K562 (cell line): ENCODE measurements around the gene VPS37B. TPM values are rescaled to one million over a fixed set of nuclear protein-coding genes. Genes with fewer than 3 reads are reported as not detected.

ENCODE experiments used
- ADNP ChIP-seq: fragments of 200-800 bp; sonication (Bioruptor generic); IDR thresholded peaks from 2 replicates; pipeline ENCODE4 v1.6.1; 2016; ENCODE audit warnings: missing genetic modification characterization, missing compliant biosample characterization
- ARNT ChIP-seq, 2 experiments: fragments of 450-650 bp; IDR thresholded peaks; 2 replicates each; pipeline ENCODE4 v1.6.1; 2016; ENCODE audit warnings: mild to moderate bottlenecking in 1 of 2
- CBX5 ChIP-seq: IDR thresholded peaks from 2 replicates; pipeline ENCODE4 v1.6.1; 2014; ENCODE audit warnings: low read depth, borderline replicate concordance
- CCAR2 ChIP-seq: fragments of 200-400 bp; formaldehyde crosslinking; IDR thresholded peaks from 2 replicates; pipeline ENCODE4 v1.6.1; 2017; ENCODE audit warnings: mild to moderate bottlenecking, low read depth, low read length
- HIVEP1 ChIP-seq: fragments of 250-450 bp; sonication (Bioruptor Pico); IDR thresholded peaks from 2 replicates; pipeline ENCODE4 v1.4.0; 2020; ENCODE audit warnings: mild to moderate bottlenecking
- MEF2A ChIP-seq: IDR thresholded peaks from 2 replicates; pipeline ENCODE4 v1.6.1; 2011; ENCODE audit warnings: low read depth, mild to moderate bottlenecking, low read length, moderate library complexity; ENCODE audit not compliant: control insufficient read depth
- PHTF2 ChIP-seq: fragments of 250-450 bp; sonication (Bioruptor Pico); IDR thresholded peaks from 2 replicates; pipeline ENCODE4 v1.5.0; 2021; ENCODE audit warnings: mild to moderate bottlenecking
- RBM25 ChIP-seq: fragments of 200-400 bp; formaldehyde crosslinking; IDR thresholded peaks from 2 replicates; pipeline ENCODE4 v1.6.1; 2018; ENCODE audit warnings: low read length, low read depth, moderate library complexity; ENCODE audit not compliant: severe bottlenecking
- TARDBP ChIP-seq: fragments of 450-650 bp; IDR thresholded peaks from 2 replicates; pipeline ENCODE4 v1.6.1; 2016
- ZFP30 ChIP-seq: fragments of 250-450 bp; sonication (Bioruptor Pico); IDR thresholded peaks from 2 replicates; pipeline ENCODE4 v1.8.0; 2022; ENCODE audit warnings: moderate library complexity, mild to moderate bottlenecking, inconsistent platforms, borderline replicate concordance
- ZNF347 ChIP-seq: fragments of 450-650 bp; formaldehyde crosslinking; IDR thresholded peaks from 2 replicates; pipeline ENCODE4 v1.4.0; 2020; ENCODE audit warnings: low read depth, mild to moderate bottlenecking, moderate library complexity
- ZNF445 ChIP-seq: fragments of 250-450 bp; sonication (Bioruptor Pico); IDR thresholded peaks from 2 replicates; pipeline ENCODE4 v1.4.0; 2020; ENCODE audit warnings: low read depth, mild to moderate bottlenecking, moderate library complexity
- ZNF696 ChIP-seq: fragments of 250-450 bp; sonication (Bioruptor Pico); conservative IDR thresholded peaks from 2 replicates; pipeline ENCODE4 v1.4.0; 2020; ENCODE audit warnings: mild to moderate bottlenecking, moderate library complexity
- ZNF766 ChIP-seq: fragments of 200-800 bp; sonication (Bioruptor generic); conservative IDR thresholded peaks from 2 replicates; pipeline ENCODE4 v1.6.1; 2016; ENCODE audit warnings: missing genetic modification characterization, missing compliant biosample characterization
- ZNF785 ChIP-seq: fragments of 250-450 bp; sonication (Bioruptor Pico); IDR thresholded peaks from 2 replicates; pipeline ENCODE4 v1.4.0; 2020; ENCODE audit warnings: mild to moderate bottlenecking
- polyA plus RNA-seq, 8 experiments: library from polyadenylated mRNA; depleted of rRNA in 4 of 8; stranded (reverse) in 5 of 8; unstranded in 3 of 8; fragments of >200 nt; fragmentation: Nextera tagmentation in 2 of 8; fragmentation: Illumina TruSeq in 1 of 8; extraction: Ambion mirVana in 2 of 8; extraction: Trizol in 1 of 8; gene quantifications; 2 replicates each; pipeline versions ENCODE4 v1.2.1 to v1.2.3, GENCODE V29; 2011 to 2014; ENCODE audit warnings: inconsistent platforms in 1 of 8, missing spikeins in 1 of 8
- total RNA-seq, 7 experiments: library from RNA; depleted of rRNA in 6 of 7; stranded (reverse); fragments of >200 nt in 6 of 7; fragmentation: Illumina TruSeq in 2 of 7; extraction: Trizol in 2 of 7; gene quantifications; 2 replicates each; pipeline versions ENCODE4 v1.2.1 to v1.2.3, GENCODE V29; 2011 to 2021; ENCODE audit warnings: low replicate concordance in 1 of 7
- TF ChIP-seq, protein P1 (sequence below): fragments of 250-450 bp; sonication (Bioruptor Pico); IDR thresholded peaks from 2 replicates; pipeline ENCODE4 v1.4.0; 2020
- TF ChIP-seq, protein P2 (sequence below): fragments of 250-450 bp; sonication (Bioruptor Pico); IDR thresholded peaks from 2 replicates; pipeline ENCODE4 v1.6.1; 2021; ENCODE audit warnings: mild to moderate bottlenecking
- TF ChIP-seq, protein P3 (sequence below): fragments of 450-650 bp; conservative IDR thresholded peaks from 2 replicates; pipeline ENCODE4 v1.6.1; 2016; ENCODE audit warnings: missing genetic modification characterization, low read depth, mild to moderate bottlenecking, missing compliant biosample characterization, moderate library complexity

Gene VPS37B
- total and polyA plus RNA-seq, 9 of the 15 experiments (the other 6 are each of a cell fraction or from before 2014, with no cell fraction given), result 0.28 to 37.4 (median 17.9) TPM

DNA sequence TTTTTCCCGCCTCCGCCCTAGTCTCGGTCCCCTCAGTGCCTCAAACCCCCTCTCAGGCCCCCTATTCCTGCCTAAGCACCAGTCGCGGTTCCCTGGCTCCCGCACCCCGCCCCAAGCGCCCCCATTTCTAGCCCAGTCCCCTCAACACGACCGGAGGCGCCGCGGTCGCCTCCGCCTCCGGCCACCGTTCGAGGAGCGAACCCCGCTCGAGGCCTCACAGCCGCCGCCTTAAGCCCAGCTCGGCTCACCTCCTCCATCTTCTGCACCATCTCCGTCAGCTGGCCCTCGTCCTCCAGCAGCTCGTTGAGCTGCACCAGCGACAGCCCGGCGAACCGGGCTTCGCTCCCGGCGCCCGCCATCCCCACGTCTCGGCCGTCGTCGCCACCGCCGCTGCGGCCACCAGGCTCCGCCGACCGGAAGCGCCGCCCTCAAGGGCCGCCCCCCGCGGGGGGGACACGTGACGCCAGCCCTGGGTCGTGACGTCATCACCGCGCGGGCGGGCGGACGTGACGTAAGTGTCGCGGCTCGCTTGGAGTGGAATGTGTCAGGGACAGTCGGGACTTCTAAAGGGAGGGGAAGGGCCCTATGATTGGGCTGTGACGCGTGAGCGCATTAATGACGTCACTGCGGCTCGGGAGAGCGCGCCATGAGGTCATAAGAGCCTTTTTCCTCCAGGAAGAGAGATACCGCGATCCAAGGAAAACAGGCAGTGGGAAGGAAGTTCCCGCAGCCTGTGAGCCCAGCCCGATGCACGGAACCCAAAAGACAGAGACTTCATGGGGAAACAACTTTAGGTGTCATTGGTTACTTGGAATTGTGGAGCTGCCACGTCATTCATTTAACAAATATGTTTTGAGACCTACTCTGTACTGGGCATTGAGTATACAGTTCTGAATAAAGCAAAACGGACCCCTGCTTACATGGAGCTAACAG, at the start of gene VPS37B (continued):
- TF ChIP-seq, protein P1, sequence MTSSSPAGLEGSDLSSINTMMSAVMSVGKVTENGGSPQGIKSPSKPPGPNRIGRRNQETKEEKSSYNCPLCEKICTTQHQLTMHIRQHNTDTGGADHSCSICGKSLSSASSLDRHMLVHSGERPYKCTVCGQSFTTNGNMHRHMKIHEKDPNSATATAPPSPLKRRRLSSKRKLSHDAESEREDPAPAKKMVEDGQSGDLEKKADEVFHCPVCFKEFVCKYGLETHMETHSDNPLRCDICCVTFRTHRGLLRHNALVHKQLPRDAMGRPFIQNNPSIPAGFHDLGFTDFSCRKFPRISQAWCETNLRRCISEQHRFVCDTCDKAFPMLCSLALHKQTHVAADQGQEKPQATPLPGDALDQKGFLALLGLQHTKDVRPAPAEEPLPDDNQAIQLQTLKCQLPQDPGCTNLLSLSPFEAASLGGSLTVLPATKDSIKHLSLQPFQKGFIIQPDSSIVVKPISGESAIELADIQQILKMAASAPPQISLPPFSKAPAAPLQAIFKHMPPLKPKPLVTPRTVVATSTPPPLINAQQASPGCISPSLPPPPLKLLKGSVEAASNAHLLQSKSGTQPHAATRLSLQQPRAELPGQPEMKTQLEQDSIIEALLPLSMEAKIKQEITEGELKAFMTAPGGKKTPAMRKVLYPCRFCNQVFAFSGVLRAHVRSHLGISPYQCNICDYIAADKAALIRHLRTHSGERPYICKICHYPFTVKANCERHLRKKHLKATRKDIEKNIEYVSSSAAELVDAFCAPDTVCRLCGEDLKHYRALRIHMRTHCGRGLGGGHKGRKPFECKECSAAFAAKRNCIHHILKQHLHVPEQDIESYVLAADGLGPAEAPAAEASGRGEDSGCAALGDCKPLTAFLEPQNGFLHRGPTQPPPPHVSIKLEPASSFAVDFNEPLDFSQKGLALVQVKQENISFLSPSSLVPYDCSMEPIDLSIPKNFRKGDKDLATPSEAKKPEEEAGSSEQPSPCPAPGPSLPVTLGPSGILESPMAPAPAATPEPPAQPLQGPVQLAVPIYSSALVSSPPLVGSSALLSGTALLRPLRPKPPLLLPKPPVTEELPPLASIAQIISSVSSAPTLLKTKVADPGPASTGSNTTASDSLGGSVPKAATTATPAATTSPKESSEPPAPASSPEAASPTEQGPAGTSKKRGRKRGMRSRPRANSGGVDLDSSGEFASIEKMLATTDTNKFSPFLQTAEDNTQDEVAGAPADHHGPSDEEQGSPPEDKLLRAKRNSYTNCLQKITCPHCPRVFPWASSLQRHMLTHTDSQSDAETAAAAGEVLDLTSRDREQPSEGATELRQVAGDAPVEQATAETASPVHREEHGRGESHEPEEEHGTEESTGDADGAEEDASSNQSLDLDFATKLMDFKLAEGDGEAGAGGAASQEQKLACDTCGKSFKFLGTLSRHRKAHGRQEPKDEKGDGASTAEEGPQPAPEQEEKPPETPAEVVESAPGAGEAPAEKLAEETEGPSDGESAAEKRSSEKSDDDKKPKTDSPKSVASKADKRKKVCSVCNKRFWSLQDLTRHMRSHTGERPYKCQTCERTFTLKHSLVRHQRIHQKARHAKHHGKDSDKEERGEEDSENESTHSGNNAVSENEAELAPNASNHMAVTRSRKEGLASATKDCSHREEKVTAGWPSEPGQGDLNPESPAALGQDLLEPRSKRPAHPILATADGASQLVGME (CRISPR knock-in tag), result no peak
- TF ChIP-seq TARDBP (peak; percentile 100), ZNF696 (no peak), PHTF2 (no peak), CBX5 (peak; percentile 66), HIVEP1 (CRISPR knock-in tag) (no peak), ZFP30 (CRISPR knock-in tag) (no peak), MEF2A (no peak), CCAR2 (no peak), ZNF445 (CRISPR knock-in tag) (no peak), ZNF785 (no peak), ARNT (IDR thresholded peaks at IDR 0.05) (peak in 1 of 2 experiments; percentile 43; a peak in 1 of 4 replicates), RBM25 (no peak), ADNP (tag) (peak; percentile 72; the same call in 1 of the 2 replicates), ZNF766 (peak; percentile 65; the same call in 1 of the 2 replicates), ZNF347 (CRISPR knock-in tag) (no peak)
- TF ChIP-seq, protein P2, sequence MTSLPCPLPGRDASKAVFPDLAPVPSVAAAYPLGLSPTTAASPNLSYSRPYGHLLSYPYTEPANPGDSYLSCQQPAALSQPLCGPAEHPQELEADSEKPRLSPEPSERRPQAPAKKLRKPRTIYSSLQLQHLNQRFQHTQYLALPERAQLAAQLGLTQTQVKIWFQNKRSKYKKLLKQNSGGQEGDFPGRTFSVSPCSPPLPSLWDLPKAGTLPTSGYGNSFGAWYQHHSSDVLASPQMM (CRISPR knock-in tag), result no peak
- TF ChIP-seq, protein P3, sequence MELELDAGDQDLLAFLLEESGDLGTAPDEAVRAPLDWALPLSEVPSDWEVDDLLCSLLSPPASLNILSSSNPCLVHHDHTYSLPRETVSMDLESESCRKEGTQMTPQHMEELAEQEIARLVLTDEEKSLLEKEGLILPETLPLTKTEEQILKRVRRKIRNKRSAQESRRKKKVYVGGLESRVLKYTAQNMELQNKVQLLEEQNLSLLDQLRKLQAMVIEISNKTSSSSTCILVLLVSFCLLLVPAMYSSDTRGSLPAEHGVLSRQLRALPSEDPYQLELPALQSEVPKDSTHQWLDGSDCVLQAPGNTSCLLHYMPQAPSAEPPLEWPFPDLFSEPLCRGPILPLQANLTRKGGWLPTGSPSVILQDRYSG, result peak; percentile 88
